CD4-positive, alpha-beta T cell treated with Interleukin-6 for 4 hours (primary cell): Measurements from ENCODE around the gene MERTK.
"Not testable (repeated sequence)": the region's sequence is repeated elsewhere in the genome, so short reads cannot be mapped to it uniquely, and the experiment has no call there.

ENCODE experiments used
- DNase-seq: peaks from one replicate; pipeline ENCODE4 v3.0.0-alpha.2; 2020; ENCODE audit warnings: mixed read lengths

MERTK gene

GRCh38 chr2:111910609-111911277 lies 12.3 kb downstream of the MERTK start:
- no peak for DNase-seq

GRCh38 chr2:111911295-111911977 lies 13.0 kb downstream of the MERTK start:
- not testable (repeated sequence) for DNase-seq

- DNase-seq: no peak
Measured at GRCh38 chr2:111912547-111912946, 14.1 kb downstream of the MERTK start.

GRCh38 chr2:111917106-111917505 lies 18.7 kb downstream of the MERTK start:
- DNase-seq: no peak

- DNase-seq: no peak
Measured at GRCh38 chr2:111918383-111918806, 20.0 kb downstream of the MERTK start.

- no peak for DNase-seq
Measured at GRCh38 chr2:111919365-111919764, 21.0 kb downstream of the MERTK start.

GRCh38 chr2:111919794-111920608 lies 21.6 kb downstream of the MERTK start:
- DNase-seq: no peak

GRCh38 chr2:111923276-111923804 lies 24.9 kb downstream of the MERTK start:
- no peak for DNase-seq

GRCh38 chr2:111924617-111925107 lies 26.3 kb downstream of the MERTK start:
- no peak for DNase-seq

GRCh38 chr2:111927723-111928122 lies 29.3 kb downstream of the MERTK start:
- DNase-seq: no peak

GRCh38 chr2:111930409-111930808 lies 32.0 kb downstream of the MERTK start:
- no peak for DNase-seq

- no peak for DNase-seq
Measured at GRCh38 chr2:111930875-111931274, 32.5 kb downstream of the MERTK start.

GRCh38 chr2:111932841-111933291 lies 34.5 kb downstream of the MERTK start:
- no peak for DNase-seq

- DNase-seq: not testable (repeated sequence)
Measured at GRCh38 chr2:111933900-111934299, 35.5 kb downstream of the MERTK start.

- no peak for DNase-seq
Measured at GRCh38 chr2:111936881-111937280, 38.5 kb downstream of the MERTK start.

GRCh38 chr2:111938392-111938791 lies 40.0 kb downstream of the MERTK start:
- no peak for DNase-seq

- DNase-seq: no peak
Measured at GRCh38 chr2:111940333-111941196, 42.2 kb downstream of the MERTK start.

GRCh38 chr2:111941531-111941930 lies 43.1 kb downstream of the MERTK start:
- DNase-seq: no peak

GRCh38 chr2:111944531-111945210 lies 46.3 kb downstream of the MERTK start:
- no peak for DNase-seq

- no peak for DNase-seq
Measured at GRCh38 chr2:111945444-111946293, 47.3 kb downstream of the MERTK start.
